ENCODE measurements around the gene SH3TC1. TPM values are rescaled to one million over a fixed set of nuclear protein-coding genes. Genes with fewer than 3 reads are reported as not detected.
A peak's percentile ranks its signal among the peaks of the same experiment; 100 is the strongest.

The SH3TC1 gene
- total and polyA plus RNA-seq, 10 donors: 23.3 to 157 (median 62.0) TPM

- DNase-seq: peak; percentile 70
- Histone ChIP-seq H3K4me1 (peaks cover 0 to 74% (median 21%) of the 10 kb centered on the region in 6 donors), H3K4me3 (no peak overlapping the region), H3K27me3 (replicated peaks in 1 of 7) (no peaks in the 10 kb centered on the region), H3K36me3 (peaks cover 0 to 84% (median 35%) of the 10 kb centered on the region in 6 donors), H3K27ac (no peak overlapping the region), H3K9me3 (no peaks in the 10 kb centered on the region)
- intact Hi-C loops (cut with DNase I; ENCODE audit: low total_unique reads): no loop called here
- 86 to 92% (median 90%) methylated on average over 13 to 21 of the region's 21 CpGs for WGBS, 5 donors
- TF ChIP-seq POLR2AphosphoS5 (IDR thresholded peaks at IDR 0.05) (peak in 1 of 3 donors; percentile 41), CTCF (IDR thresholded peaks at IDR 0.05 in 8 of 11, conservative IDR thresholded peaks at IDR 0.05 in 3 of 11) (no peak)
Observed at GRCh38 chr4:8209181-8209874, 10.2 kb downstream of the SH3TC1 start.

GRCh38 chr4:8210010-8210409 lies 10.9 kb downstream of the SH3TC1 start:
- 82 to 88% (median 83%) methylated on average over 9 to 12 of the region's 12 CpGs for WGBS, 5 donors
- peaks cover 0 to 84% (median 42%) of the 10 kb centered on the region in 6 donors for H3K36me3 ChIP-seq
- no peak overlapping the region for H3K27ac ChIP-seq
- DNase-seq: no peak
- TF ChIP-seq CTCF (IDR thresholded peaks at IDR 0.05 in 8 of 11, conservative IDR thresholded peaks at IDR 0.05 in 3 of 11): no peak
- peak in 1 of 3 donors; percentile 15 for TF ChIP-seq POLR2AphosphoS5 (IDR thresholded peaks at IDR 0.05)
- TF ChIP-seq POLR2A (IDR thresholded peaks at IDR 0.05): no peak
- H3K27me3 ChIP-seq (replicated peaks in 1 of 7): no peaks in the 10 kb centered on the region
- intact Hi-C loops (cut with DNase I; ENCODE audit: low total_unique reads): no loop called here
- H3K9me3 ChIP-seq: no peaks in the 10 kb centered on the region
- no peak overlapping the region for H3K4me3 ChIP-seq
- H3K4me1 ChIP-seq: peaks cover 0 to 73% (median 18%) of the 10 kb centered on the region in 6 donors

GRCh38 chr4:8210616-8211015 lies 11.5 kb downstream of the SH3TC1 start:
- intact Hi-C loops (cut with DNase I; ENCODE audit: low total_unique reads): no loop called here
- 83 to 95% (median 90%) methylated on average over 5 of the region's 5 CpGs for WGBS, 5 donors
- Histone ChIP-seq H3K27me3 (replicated peaks in 1 of 7) (no peaks in the 10 kb centered on the region), H3K36me3 (peaks cover 0 to 84% (median 45%) of the 10 kb centered on the region in 6 donors), H3K4me1 (peaks cover 0 to 67% (median 13%) of the 10 kb centered on the region in 6 donors), H3K4me3 (no peak overlapping the region), H3K9me3 (no peaks in the 10 kb centered on the region), H3K27ac (no peak overlapping the region)
- TF ChIP-seq POLR2A (IDR thresholded peaks at IDR 0.05) (no peak), POLR2AphosphoS5 (IDR thresholded peaks at IDR 0.05) (no peak), CTCF (IDR thresholded peaks at IDR 0.05 in 8 of 11, conservative IDR thresholded peaks at IDR 0.05 in 3 of 11) (no peak)
- DNase-seq: no peak

- intact Hi-C loops (cut with DNase I; ENCODE audit: low total_unique reads): no loop called here
- DNase-seq: no peak
- H3K27me3 ChIP-seq (replicated peaks in 1 of 7): no peaks in the 10 kb centered on the region
- peaks cover 0 to 61% (median 7%) of the 10 kb centered on the region in 6 donors for H3K4me1 ChIP-seq
- H3K4me3 ChIP-seq: no peak overlapping the region
- WGBS, 5 donors: 35 to 45% (median 39%) methylated on average over 7 to 8 of the region's 8 CpGs
- H3K9me3 ChIP-seq: no peaks in the 10 kb centered on the region
- H3K27ac ChIP-seq: peak overlapping the region in 1 of 8 donors; percentile 0
- TF ChIP-seq CTCF (IDR thresholded peaks at IDR 0.05 in 8 of 11, conservative IDR thresholded peaks at IDR 0.05 in 3 of 11) (no peak), POLR2A (IDR thresholded peaks at IDR 0.05) (no peak), POLR2AphosphoS5 (IDR thresholded peaks at IDR 0.05) (no peak)
- H3K36me3 ChIP-seq: peaks cover 0 to 84% (median 51%) of the 10 kb centered on the region in 6 donors
Observed at GRCh38 chr4:8211251-8211650, 12.2 kb downstream of the SH3TC1 start.
